ENCODE results near the gene AHI1.

Gene AHI1

DNA sequence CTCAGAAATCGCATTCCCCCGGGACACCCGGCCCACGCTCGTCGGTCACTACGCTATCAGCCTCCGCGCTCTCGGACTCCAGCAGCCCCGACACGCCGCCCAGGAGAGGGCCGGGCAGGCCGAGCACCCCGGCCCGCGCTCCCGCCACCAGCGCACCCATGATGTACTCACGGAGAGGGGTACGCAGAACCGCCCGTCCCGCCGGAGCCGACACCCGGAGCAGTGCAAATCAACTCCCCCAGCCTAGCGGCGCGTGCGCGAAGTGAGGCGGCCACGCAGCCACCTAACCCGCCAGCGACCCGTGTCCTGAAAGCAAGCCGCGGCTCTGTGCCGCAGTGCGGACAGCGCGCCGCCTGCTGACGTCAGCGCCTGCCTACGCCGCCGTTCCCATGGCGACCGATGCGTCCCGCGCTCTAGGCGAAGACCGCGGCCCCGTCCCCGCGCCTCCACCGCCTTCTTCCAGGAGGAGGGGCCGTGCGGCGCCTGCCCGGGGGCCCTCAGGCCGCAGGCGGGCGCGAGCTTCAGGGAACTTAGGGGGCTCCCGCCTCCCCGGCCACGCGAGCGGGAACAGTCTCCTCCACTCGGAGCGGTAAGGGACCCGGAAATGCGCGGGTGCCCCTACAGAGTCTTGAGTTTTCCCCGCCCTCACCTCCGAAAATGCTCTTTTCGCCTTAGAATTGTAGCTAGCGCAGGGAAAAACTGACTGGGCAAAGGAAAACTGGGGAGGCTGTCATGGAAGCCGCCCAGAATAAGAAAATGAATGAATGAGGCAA, at the start of gene AHI1:
TSS of gene AHI1 (minus strand) at position 329 of the 773 bp plus-strand sequence. CDS start 5,503 bp downstream, outside the sequence.
- DNase-seq (ENCODE audit: low spot score): peak; percentile 95

DNA sequence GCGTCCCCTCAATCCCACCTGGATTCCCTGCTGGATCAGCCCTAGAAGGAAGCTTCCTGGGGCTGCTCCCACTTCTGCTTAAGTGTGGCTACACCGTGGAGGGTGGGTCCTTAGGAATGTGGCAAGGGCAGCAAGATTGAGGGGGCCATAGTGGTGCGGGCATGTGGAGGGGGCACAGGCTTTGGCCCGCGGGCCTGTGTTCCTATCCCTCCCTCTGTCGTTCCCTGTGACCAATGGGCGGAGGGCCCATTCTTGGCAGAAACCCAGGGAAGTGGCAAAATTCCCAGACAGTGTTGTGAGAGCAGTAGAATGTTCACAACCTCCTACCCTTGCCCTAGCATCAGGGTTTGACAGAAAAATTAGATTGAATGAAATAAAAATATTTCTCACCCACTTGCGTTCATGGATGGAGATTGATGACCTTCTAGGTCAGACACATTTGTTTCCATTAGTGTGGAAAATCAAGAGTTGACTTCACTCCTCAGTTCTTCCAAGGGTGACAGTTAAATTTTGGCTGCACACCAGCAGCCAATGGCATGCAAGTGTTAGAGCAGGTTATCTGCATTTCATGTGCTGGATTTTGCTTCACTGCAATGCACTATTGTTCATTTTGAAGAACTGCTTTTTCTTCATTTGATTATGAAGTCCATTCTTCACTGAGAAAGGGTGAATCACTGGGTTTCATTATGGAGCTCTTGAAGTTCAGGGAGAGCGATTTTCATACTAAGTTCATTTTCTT, 49.3 kb upstream of the AHI1 start:
- no peak for DNase-seq (ENCODE audit: low spot score)

DNA sequence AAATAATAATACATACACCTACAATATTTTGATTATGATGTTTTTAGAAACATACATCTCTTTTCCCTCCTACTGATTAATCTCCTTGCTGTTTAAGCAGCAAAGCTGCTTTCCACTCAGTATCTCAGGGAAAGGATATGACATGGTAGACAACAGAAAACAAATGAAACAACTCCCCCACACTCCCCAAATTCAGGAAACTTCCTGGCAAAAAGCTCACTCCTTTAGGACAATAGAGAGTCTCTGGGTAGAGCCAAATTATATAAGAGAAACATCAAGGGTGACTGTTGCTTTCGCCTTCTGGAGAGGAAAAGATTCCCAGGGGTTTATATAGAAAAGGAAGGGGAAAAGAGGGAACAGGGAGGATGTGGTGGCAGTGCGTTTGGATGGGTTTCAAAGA, 48.7 kb upstream of the AHI1 start:
- DNase-seq (ENCODE audit: low spot score): no peak

DNA sequence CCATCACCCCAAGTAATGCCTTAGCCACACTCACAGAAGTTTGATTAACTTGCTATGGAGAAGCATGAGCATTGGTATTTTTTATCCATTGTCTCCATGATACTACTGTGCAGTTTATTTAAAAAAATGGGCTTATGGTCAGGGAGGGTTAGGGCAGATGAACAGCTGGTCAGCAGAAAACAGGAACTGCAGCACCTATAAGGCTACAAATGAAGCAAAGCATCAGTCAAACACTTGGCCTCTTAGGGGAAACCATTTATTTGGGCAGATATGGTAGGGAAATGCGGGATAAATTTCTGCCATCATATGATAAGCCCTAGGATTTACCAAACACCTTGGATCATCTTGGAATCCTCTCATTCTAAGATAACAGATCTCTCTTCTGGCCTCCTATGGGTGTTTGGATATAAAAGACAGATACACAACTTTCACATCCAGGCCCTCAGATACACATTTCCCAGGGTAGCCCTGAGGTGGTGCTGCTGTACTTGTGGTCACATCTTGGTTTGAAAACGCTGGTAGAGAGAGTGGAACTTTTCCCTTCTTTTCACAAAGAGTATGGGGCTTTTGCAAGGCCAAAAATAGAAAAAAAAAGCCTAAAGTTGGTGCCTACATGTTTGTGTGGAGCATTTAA, 42.8 kb upstream of the AHI1 start:
- DNase-seq (ENCODE audit: low spot score): no peak

DNA sequence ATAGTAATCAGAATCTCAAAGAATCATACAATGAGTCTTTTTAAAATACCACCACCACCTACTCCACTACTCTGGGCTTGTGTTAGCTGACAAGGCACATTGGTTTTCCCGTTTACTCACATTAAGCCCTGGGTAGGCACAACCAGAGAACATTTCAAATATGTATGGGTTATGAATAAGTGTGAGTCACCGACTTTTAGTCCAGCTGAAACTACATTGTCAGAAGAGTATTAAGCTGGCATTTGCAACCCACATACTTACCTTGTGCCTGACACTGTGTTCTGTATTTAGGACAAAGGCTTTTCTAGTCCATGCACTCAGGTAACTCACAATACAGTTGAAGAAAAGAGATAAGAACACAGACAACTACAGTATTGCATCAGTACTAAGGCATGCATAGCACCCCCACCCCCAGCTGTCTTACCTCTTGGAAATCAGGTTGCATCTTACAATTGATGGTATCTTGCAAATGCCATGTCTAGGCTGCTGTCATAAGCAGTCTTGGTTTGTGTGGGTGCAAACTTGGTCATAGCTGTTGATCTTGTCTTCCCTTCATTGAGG, 40.3 kb upstream of the AHI1 start:
- no peak for DNase-seq (ENCODE audit: low spot score)

DNA sequence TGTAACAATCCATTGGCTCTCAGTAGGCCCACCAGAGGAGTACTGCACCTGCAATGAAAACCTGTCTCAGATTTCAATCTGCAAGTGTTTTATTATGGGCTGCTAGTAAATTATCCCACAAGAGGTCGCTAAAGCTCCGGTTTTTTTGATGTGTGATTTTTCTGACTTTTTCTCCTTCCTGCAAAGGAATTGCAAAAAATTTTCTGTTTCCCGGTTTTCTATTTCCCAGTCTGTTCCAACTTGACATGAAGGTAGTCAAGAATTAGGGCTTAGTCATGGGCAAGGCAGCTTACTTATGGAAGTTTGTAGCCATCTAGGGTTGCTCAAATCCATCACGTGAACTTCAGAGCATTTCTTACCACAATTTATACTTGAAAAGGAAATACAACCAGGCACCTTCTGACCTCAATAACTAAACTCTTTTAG, 38.5 kb upstream of the AHI1 start:
- peak; percentile 49 for DNase-seq (ENCODE audit: low spot score)

DNA sequence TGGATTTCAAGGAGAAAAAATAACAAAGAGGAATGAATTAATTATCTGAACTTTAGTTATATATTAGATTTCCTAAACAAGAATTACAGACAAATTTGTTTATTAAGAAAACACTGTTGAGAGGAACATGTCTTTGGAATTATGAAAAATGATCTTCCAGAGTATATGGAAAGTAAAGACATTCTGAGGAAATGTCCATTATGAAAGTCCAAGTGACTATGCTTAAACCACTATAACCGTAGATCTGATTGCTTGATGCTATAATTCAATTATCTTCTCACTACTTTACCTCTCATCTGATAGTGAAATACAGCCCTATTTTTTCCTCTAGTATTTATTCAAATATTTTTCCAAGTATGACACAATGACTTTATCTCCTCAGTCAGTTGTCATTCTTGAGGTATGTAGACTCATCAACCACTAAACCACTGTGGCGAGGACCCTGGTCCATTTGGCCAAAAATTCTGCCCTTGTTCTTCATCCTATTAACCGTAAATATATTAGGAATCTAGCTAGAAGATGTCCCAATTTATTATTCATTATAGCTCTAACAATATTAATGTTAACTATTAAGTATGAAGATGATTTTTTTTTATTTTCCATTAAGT, 37.3 kb upstream of the AHI1 start:
- no peak for DNase-seq (ENCODE audit: low spot score)

DNA sequence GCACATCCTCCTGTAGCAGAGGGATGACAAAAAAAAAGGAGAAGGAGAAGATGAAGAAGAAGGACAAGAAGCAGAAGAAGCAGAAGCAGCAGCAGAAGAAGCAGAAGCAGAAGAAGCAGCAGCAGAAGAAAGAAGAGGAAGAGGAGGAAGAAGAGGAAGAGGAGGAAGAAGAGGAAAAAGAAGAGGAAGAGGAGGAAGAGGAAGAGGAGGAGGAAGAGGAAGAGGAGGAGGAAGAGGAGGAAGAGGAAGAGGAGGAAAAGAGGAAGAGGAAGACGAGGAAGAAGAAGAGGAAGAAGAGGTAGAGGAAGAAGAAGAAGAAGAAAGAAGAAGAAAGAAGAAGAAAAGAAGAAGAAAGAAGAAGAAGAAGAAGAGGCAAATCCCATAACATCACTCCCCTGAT, 35.0 kb upstream of the AHI1 start:
- no peak for DNase-seq (ENCODE audit: low spot score)

DNA sequence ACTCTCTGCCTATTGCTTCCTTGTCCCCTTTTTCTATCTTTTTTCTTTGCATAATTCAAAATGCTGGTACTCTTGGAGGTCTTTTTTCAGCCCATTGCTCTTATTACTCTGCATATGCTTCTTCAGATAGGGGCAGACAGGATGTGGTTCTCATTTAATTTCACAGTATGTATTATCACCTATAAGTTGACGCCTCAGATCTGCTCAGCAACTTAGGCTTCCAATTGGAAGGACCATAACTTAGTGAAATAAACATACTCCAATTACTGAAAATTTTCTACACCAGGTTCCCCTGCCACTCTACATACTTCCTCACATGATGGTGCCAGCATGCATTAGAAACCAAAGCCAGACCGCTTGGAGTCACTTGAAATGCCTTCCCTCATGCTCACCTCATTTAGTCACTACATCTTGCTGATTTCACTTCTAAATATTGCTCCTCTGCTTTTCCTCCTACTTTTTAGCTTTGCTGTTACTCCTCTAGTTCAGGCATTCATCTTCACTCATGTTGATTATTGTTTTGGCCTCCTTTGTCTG, 34.5 kb upstream of the AHI1 start:
- no peak for DNase-seq (ENCODE audit: low spot score)

DNA sequence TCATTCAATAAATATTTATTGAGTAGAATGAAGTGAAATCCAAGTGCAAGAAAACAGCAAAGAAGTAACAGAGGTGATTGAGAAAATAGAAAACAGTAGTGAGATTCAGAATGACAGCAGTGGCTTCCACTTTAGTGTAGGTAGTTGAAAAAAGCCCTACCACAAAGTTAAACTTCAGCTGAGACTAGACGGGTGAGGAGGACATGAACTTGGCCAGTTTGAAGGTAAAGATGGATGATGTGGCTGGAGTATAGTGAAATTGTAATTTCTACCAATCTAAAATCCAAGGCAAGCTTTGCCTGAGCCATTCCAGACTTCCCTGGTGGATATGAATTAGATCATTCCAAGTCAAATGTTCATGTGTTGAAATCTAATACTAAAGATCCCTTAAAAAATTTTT, 32.6 kb upstream of the AHI1 start:
- no peak for DNase-seq (ENCODE audit: low spot score)

DNA sequence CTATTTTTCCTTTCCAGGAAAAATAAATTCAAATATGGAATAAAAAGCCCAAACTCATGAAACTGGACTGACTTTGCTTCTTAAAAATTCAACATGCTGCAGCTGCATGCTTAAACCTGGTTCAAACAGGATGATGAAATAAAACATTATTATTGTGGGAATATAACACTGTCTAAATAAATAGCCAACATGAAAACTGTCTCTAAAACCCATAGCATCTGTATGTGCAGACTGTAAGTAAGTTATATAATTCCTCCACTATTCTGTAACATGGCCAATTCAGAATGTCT, 30.4 kb upstream of the AHI1 start:
- no peak for DNase-seq (ENCODE audit: low spot score)

DNA sequence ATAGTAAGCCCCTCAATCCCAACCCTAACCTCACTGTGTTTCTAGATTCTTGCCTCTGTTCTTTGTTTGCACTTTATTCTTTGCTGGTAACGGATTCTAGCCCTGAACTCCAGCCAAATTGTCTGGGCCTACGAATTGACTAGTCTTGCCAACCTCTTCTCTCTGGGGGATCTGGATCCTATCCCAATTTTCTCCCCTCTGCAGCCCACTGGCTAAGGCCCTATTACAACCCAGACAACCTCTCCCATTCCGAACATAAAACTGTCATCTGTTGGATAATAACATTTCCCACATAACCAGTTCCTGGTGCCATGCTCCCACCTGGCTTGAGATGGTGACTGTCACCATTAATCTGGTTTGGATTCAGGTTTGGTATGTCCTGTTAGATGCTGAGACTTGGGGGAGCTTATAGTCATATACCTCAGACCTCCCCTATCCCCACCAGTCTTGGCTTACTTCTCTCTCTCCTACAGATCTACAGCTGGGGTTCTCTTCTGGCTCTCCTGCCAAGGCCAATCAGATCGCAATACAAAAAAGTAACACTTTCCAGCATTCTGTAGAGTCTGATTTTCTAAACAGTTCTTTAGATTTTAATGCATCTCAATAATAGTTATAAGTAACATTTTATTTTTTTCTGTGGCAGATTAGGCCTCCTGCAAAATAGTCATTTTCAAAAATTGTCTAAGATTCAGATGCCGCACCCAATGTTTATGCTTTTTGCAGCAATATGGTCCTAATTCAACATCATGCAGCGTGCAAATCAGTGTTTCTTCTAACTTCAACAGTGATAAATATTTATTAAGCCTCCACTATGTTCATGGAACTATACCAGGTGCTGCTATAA, 29.8 kb upstream of the AHI1 start:
- no peak for DNase-seq (ENCODE audit: low spot score)

DNA sequence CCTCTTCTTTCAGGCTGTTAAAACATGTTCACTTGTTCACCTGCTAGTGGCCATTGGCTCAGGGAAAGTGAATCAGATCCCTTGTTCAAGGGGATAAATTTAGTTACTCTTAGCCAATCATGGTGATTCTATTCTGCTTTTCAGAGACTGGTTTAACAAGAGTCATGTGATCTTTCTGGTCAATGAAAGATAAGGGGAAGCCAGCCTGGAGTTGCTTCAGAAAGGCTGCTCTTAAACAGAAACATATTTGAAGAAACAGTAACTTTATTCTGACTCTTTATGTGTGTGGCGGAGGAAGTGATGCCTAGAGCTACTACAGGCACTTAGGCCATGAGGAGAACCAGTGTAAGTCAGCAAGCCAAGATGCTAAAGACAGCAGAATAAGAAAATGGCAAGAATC, 28.1 kb upstream of the AHI1 start:
- DNase-seq (ENCODE audit: low spot score): no peak

DNA sequence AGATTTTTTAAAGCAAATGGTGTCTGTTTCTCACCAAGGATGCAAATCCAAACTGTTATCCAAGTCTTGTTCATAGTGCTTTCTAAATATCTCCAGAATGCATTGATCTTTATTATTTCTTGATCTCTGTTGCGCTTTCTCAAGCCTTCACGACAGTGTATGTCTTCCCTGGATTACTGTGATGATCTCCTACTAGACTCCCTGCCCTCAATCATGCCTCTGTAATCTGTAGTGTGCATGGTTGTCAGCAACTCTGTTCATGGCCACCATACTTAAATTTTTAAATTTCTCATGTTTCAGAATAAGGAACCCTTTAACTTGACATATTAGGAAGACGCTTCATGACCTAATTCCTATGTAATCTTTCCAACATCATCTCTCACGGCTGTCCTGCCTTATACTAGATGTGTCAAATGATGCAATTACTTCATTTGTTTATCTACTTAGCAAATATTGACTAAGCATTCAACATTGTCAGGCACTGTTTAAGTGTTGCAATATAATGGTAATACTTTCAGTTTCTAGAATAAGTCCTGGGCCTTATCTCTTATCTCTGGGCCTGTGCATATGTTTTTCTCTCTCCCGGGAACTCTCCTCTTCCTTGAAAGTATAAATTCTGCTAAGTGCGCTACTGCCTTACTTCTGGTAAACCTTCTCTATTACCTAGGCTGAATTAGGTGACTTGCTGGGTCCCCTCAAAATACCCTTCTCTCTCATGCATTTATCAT, 25.6 kb upstream of the AHI1 start:
- DNase-seq (ENCODE audit: low spot score): no peak

DNA sequence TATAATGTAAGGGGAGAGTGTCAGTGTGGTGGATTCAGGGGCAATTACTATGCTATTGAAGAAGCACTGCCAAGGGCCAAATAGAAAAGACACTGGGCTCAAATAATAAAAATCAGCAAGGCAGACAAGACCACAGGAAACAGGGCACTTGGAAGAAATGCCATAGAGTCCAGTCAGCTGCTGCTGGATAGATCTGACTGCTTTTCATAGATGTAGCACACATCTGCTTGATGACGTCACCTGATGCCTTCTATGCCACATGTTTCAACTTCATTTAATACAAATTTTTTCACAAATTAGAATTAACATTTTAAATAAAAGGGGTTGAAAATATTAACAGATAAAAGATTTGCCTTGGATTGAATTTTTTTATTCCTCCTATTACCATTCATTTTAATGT, 23.9 kb upstream of the AHI1 start:
- DNase-seq (ENCODE audit: low spot score): no peak

DNA sequence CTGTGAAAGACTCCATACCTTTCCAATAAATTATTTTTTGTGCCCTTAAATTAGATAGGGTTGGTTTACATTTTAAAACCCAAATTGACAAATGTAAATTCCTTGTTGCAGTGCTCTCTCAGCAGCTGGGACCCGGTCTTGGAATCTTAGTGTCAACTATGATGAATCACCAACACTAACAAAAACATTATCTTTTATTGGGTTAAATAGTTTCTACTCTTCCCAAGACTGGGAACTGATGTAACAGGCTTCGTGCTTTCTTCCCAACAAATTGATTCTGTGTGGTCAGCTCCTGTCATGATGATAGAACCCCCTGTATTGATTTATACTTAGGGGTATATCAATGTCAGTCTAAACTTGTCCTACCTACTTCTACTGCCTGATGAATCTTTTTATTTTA, 23.2 kb upstream of the AHI1 start:
- no peak for DNase-seq (ENCODE audit: low spot score)

DNA sequence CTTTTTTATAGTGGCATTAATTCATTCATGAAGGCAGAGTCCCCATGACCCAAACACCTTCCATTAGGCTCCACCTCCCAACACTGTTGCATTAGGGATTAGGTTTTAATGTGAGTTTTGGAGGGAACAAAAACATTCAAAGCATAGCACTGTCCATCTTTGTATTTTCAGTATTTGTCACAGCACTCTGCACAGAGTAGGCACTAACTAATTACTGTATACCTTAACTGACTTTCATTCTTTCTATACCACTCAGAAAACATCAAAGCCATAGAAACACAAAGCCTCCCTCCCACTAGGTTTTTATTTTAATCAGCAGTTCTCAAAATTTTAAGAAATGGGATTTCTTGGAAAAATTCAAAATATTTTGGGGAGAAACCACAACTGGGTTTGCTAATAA, 21.8 kb upstream of the AHI1 start:
- DNase-seq (ENCODE audit: low spot score): no peak

DNA sequence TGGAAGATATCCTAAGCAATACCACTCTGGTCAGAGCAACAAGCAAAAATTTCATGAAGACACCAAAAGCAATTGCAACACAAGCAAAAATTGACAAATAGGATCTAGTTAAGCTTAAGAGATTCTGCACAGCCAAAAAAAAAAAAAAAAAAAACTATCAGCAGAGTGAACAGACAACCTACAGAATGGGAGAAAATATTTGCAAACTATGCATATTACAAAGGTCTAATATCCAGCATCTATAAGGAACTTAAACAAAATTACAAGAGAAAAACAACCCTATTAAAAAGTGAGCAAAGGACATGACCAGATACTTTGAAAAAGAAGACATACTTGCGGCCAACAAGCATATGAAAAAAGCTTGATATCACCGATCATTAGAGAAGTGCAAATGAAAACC, 20.0 kb upstream of the AHI1 start:
- DNase-seq (ENCODE audit: low spot score): no peak

DNA sequence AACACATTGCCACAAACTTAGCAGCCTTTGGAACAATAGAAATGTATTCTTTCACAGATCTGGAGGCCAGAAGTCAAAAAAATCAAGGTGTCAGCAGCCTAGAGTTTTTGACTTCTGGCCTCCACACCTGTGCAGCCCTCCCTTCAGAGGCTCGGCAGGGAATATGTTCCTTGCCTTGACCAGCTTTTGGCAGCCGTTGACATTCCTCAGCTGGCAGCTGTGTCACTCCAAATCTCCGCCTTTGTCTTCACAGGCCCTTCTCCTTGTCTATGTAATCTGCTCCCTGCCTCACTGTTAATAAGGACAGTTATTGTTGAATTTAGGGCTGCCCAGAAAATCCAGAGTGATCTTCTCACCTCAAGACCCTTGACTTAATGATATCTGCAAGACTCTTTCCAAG, 17.2 kb upstream of the AHI1 start:
- no peak for DNase-seq (ENCODE audit: low spot score)

DNA sequence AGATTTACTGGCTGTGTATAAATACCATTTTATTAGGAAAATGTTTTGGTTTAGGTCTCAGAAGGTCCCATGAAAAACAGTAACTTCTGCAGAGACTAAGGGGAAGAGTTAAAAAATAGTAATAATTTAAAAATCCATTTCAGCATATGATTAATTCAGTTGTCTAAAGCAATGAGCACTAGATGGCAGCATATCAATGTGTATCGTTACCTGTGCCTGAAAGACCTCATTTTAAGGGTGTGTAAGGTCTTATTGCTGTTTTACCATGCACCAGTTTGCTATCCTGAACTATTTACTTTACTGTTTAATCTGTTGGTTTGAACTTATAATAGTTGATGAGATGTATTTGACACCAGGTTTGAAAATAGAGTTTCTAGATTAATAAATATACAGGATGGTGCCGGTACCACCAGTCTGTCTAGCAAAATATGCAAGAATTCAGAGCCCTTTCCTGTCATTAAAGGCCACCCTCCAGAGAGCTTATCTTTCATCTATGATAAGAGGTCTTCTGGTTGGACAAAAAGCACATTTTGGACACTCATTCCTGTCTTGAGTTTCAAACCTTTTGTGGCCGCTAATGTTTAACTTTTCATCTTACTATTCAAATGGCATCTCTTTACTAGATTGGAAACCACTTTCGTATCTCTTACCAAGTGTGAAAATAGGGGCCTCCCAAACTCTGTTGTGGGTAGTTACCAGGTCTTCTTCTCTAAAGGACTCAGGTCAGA, 8.9 kb upstream of the AHI1 start:
- peak; percentile 39 for DNase-seq (ENCODE audit: low spot score)

All from D341Med (cell line).